ENCODE results near the gene PAOX.

- TF ChIP-seq, protein P1, sequence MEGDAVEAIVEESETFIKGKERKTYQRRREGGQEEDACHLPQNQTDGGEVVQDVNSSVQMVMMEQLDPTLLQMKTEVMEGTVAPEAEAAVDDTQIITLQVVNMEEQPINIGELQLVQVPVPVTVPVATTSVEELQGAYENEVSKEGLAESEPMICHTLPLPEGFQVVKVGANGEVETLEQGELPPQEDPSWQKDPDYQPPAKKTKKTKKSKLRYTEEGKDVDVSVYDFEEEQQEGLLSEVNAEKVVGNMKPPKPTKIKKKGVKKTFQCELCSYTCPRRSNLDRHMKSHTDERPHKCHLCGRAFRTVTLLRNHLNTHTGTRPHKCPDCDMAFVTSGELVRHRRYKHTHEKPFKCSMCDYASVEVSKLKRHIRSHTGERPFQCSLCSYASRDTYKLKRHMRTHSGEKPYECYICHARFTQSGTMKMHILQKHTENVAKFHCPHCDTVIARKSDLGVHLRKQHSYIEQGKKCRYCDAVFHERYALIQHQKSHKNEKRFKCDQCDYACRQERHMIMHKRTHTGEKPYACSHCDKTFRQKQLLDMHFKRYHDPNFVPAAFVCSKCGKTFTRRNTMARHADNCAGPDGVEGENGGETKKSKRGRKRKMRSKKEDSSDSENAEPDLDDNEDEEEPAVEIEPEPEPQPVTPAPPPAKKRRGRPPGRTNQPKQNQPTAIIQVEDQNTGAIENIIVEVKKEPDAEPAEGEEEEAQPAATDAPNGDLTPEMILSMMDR (IDR thresholded peaks at IDR 0.05; ENCODE audit: insufficient read depth, low read length, poor library complexity, severe bottlenecking): no peak
- no peak for TF ChIP-seq EZH2phosphoT487 (conservative IDR thresholded peaks at IDR 0.05; ENCODE audit: low read length)
Measured at GRCh38 chr10:133366130-133366478, 13.0 kb upstream of the PAOX start.
